GM13977 (cell line): ENCODE data around the gene ISLR2.

Experiments used
- DNase-seq: peaks from one replicate; pipeline ENCODE4 v3.0.0; 2012; ENCODE audit warnings: low spot score
- CTCF ChIP-seq: IDR thresholded peaks from 2 replicates; pipeline ENCODE4 v1.5.1; 2012; ENCODE audit warnings: mild to moderate bottlenecking, control low read depth; ENCODE audit not compliant: insufficient read depth; ENCODE audit errors: extremely low read depth, missing control alignments
- in situ Hi-C: fragments of 300-500 bp; cut with MboI; formaldehyde crosslinking; loops from one replicate; pipeline ENCODE4 v1.12.0; 2022; ENCODE audit warnings: low sequenced_read_pairs, low pct_unique_long_range_greater_than_20kb, mixed read lengths, inconsistent platforms; ENCODE audit not compliant: unreplicated experiment

ISLR2 gene

DNA sequence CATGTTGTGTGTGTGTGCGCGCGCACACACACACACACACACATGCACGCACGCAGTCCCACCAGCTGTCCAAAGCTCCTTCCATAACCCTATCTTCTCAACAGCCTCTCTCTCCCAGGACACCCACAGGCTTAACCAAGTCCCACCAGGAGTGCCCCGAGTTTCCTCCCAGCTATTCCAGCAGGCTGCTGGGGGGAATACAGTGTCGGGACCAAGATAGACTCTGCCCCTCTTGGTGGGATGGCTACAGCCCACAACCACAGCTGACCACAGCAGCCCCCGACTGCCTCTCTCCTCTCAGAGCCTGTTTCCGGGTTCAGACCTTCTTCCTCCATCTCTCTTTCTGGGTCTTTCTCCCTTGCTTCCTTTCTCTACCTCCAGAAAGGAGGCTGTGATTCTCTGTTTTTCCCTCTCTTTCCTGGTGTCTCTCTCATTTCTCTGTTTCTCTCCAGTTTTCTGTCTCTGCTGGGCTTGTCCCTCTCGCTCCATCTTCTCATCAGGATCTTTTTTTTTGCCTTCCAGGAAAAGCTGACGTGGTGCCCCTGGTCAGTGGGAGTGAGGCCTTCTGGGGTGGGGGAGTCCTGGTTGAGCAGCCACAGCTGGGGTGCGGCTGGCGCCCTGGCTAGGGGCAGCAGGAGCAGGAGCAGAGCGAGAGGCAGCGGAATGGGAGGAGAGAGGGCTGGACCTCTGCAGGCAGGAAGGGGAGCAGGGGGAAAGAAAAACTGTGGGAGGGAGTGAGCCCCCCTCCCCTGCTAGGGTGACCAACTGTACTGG lies 39.9 kb downstream of the ISLR2 start:
- DNase-seq = no peak
- TF ChIP-seq CTCF = no peak
- in situ Hi-C loops = no loop called here

DNA sequence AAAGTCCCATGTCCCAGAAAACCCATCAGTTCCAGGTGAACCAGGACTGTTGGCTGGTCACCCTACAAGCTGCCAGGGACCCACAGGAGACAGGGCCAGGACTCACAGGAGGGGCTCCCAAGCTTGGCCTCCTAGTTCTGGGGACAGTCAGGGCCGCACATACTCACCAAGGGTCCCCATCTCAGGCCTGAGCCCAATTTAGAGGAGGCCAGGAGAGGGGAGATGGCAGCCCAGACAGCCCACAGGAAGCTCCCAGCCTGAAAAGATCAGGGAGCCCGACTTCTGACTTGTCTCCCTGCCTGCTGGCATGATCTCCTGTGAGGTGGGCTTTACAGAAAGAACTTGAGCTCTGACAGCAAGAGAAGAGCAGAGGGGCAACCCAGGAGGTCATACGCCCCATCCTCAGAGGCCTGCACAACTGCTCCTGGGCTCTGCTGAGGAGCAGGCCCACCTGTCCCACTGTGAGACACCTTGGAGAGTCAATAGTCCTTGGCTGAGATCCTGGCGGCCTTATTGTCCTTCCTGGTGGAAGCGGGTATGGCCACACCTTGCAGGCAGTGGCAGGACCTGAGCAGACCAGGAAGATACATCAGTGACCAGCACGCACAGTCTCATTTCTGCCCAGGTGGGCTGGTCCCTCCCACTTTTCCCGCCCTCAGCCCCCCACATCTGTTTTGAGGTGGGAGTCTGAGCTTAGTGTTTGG lies 40.6 kb downstream of the ISLR2 start:
- no peak for TF ChIP-seq CTCF
- peak; percentile 8 for DNase-seq
- in situ Hi-C loops = no loop called here

DNA sequence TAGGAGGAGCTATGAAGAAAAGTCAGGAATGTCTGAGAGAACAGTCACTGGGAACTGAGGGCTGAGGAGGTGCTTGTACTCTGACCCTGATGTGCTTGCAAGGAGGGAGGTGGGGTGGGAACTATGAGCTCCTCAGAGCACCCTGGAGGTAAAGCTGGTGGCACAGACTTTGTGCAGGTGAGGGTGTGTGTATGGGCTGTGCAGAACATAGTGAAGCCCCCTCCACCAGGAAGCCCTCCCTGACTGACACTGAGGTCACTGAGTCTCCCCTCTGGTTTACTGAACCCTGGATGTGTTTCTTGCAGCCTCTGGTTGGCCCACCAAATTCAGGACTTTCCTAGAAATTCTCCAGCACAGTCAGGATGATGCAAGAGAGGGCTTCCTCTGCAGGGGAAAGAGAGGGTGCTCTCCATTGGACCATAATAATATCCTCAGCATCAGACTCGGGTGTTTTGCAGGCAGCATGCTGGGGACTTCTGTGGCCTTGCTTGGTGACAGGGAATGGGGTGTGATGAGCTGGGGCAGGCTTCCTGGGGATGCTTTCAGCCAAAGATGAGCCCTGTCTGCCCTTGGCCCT lies 41.7 kb downstream of the ISLR2 start:
- in situ Hi-C loops = no loop called here
- TF ChIP-seq CTCF = no peak
- no peak for DNase-seq

DNA sequence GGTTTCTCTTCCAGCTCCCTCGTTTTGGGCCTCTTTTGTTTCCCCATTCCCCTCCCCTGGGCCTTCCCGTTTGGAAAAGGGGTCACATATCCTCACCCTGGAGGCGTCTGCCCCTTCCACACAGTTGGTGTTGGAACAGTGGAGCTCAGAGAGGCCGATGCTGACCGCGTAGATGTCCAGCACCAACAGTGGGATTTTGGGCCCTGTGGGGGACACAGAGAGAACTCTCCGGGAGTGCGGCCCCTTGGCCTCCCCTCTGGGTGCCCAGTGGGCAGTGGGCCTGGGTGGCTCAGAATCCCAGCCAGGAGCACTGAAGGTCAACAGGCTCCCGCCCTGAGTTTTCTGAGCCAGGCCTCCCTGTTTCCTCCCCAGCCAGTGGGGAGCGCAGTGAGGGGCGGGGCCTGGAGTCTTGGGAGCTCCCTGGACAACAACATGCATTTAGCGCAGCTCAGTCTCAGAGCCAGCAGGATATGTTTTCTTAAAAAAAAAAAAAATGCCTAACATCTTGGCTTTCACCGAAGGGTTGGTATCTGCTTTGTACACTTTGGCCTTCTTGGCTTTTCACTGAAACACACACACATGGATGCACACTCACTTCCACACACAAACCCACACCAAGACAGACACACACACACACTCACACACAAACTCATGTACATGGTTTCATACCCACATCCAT lies 42.5 kb downstream of the ISLR2 start:
- DNase-seq = no peak
- TF ChIP-seq CTCF = no peak
- in situ Hi-C loops = no loop called here

DNA sequence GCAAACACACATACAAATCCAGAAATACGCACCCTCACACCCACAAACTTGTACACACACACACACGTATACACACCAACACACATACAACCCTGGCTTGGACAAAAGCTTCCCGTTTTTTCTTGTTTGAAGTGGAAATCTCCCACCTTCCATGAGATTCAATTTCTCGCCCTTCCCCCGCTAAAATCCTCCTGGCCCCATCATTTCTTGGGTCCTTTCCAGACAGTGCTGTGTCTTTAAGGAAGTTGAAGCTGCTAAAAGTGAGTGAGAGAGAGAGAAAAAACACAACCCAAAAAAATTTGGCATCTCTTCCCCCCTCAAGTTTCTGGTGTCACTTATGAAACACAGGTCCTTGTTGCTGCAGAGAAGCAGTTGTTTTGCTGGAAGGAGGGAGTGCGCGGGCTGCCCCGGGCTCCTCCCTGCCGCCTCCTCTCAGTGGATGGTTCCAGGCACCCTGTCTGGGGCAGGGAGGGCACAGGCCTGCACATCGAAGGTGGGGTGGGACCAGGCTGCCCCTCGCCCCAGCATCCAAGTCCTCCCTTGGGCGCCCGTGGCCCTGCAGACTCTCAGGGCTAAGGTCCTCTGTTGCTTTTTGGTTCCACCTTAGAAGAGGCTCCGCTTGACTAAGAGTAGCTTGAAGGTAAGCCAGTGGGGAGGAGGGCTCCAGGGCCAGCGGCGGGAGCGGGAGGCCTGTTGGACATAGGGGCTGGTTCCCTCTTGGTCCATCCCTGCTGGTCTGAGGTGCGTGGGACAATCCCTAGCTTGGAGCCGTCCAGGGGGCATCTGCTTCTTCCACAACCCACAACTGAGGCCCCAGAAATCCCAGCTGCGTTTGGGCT lies 43.2 kb downstream of the ISLR2 start, which contains the start of gene ISLR:
TSS of gene ISLR (plus strand) at position 331 of the 839 bp plus-strand sequence. CDS start 1,149 bp downstream, outside the sequence.
- no peak for TF ChIP-seq CTCF
- no peak for DNase-seq
- in situ Hi-C loops = no loop called here
